SK-N-SH (cell line): Measurements from ENCODE around the gene ZNF2. TPM values are rescaled to one million over a fixed set of nuclear protein-coding genes. Genes with fewer than 3 reads are reported as not detected.

Experiments used
- EP300 ChIP-seq, 2 experiments: IDR thresholded peaks; 2 replicates each; pipeline versions ENCODE4 v1.4.0 to v1.6.1; 2012; ENCODE audit warnings: borderline replicate concordance in 1 of 2, low read depth in 1 of 2, low read length in 1 of 2
- GABPA ChIP-seq: IDR thresholded peaks from 2 replicates; pipeline ENCODE4 v1.4.0; 2012; ENCODE audit warnings: low read depth, mild to moderate bottlenecking
- REST ChIP-seq: IDR thresholded peaks from 2 replicates; pipeline ENCODE4 v1.6.1; 2012; ENCODE audit warnings: mild to moderate bottlenecking, low read depth, low read length, moderate library complexity
- polyA plus RNA-seq, 3 experiments: library from polyadenylated mRNA; depleted of rRNA; stranded (reverse); fragments of >200 nt; gene quantifications; 2 replicates each; pipeline ENCODE4 v1.2.3, GENCODE V29; 2012

The ZNF2 gene
- polyA plus RNA-seq, 1 of the 3 experiments (the other 2 are of a cell fraction), result 1.6 TPM

GRCh38 chr2:95232232-95232631 is 66.6 kb downstream of the ZNF2 start (continued):
- TF ChIP-seq REST, result no peak
- TF ChIP-seq GABPA, result no peak
- TF ChIP-seq EP300 (IDR thresholded peaks at IDR 0.05; ENCODE audit: borderline replicate concordance in 1 of 2, low read depth in 1 of 2, low read length in 1 of 2), result no peak

Other genes with a start within 250 kb of the ZNF2 start
- not detected in 2 replicates for gene MAL, start 140.1 kb upstream of the ZNF2 start, polyA plus RNA-seq (2012; rRNA removed)
- gene MRPS5, start 44.0 kb upstream of the ZNF2 start, polyA plus RNA-seq (2012; rRNA removed), result 32.8 and 40.4 TPM in 2 replicates
- gene ZNF514, start 6.0 kb upstream of the ZNF2 start, polyA plus RNA-seq (2012; rRNA removed), result 9.0 and 12.5 TPM in 2 replicates
- 1.4 TPM in 2 replicates for gene ZNF892, start 41.7 kb downstream of the ZNF2 start, polyA plus RNA-seq (2012; rRNA removed)
- gene PROM2, start 108.6 kb downstream of the ZNF2 start, polyA plus RNA-seq (2012; rRNA removed), result 0.38 and 0.49 TPM in 2 replicates
- 0.97 and 1.6 TPM in 2 replicates for gene KCNIP3, start 131.5 kb downstream of the ZNF2 start, polyA plus RNA-seq (2012; rRNA removed)
- 40.5 and 48.2 TPM in 2 replicates for gene FAHD2A, start 236.9 kb downstream of the ZNF2 start, polyA plus RNA-seq (2012; rRNA removed)